ENCODE measurements around the gene GLTP.

GLTP gene

GRCh38 chr12:109818253-109818652, 62.1 kb downstream of the GLTP start:
- no peak for DNase-seq

DNA sequence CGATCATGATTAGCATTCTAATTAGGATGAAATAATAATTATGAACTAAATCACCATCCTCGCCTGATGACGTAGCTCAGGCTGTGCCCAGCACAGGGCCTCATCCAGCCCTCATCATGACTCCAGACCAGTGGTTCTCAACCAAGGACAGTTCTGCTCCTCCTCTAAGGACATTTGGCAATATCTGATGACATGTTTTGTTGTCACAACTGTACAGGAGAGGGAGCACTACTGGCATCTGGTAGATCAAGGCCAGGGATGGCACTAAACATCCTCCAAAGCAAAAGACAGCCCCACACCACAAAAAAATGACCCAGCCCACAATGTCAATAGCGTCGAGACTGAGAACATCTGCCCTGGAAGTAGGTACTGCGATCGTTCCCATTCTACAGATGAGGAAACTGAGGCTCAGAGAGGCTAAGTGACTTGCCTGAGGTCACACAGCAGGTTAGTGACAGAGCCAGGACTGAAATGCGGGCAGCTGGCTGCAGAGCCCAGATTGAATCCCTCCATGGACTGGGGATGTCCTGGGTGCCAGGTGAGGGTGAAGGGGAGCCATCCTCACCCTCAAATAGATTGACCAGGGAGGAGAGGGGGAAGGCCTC, 62.6 kb downstream of the GLTP start:
- DNase-seq: no peak

GRCh38 chr12:109816870-109817269, 63.5 kb downstream of the GLTP start:
- DNase-seq: no peak

- no peak for DNase-seq
These were observed 64.4 kb downstream of the GLTP start for GRCh38 chr12:109815757-109816617.

DNA sequence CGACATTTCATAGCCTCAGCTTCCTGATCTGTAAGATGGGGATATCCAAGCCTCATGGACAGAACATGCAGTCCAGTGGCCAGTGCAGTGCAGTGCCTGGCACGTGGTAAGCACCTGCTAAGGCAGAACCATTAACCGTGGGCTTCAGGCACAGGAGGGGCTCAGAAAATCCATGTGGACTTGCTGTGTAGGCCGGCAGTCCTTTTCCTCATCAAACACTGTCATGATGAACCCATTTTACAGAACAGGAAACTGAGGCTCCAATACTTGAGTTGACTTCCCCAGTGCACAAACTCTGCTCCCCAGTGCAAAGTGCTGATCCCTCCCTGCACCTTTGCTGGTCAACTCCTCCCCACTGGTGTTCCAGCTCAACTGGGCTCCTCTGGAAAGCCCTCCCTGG, 65.1 kb downstream of the GLTP start:
- DNase-seq: no peak

DNA sequence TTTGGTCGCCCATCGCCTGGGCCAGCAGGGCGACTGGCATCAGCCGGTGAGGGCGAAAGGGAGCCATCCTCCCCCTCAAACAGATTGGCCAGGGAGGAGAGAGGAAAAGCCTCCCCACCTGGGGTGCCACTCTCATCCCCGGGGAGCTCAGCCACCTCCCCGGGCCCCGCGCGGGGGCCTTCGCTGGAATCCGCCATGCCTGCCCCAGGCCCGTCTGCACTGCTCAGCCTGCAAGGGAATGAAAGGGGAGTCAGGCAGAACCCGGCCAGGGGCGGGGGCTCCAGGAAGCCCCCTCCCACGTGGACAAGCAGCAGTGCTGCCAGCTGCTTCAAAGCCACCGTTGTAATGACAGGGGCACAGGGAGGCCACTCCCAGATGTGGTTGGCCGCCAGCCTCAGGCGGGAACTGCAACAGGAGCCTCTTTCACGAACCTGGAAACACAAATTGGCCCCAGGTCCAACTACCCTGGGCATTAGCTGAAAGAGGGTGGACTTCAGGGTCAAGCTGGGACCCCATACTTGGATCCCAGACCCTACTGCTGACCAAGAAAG, 65.7 kb downstream of the GLTP start:
- no peak for DNase-seq

GRCh38 chr12:109813810-109814416, 66.4 kb downstream of the GLTP start:
- no peak for DNase-seq

DNA sequence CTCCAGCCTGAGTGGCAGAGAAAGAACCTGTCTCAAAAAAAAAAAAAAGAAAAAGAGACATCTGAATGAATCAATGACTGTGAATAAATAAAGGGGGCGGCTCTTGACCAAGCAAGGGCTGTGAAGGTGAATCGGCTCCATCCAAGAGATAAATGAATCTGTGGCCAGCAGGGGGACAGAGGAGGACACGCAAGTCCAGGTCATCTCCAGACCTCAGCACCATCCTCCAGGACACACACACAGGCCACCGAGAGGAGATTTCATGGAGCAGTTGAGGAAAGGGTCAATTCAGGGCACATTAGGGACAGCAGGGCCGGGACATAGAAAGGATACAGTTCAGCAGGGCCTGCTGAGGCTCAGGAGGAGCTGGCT, 68.7 kb downstream of the GLTP start:
- no peak for DNase-seq

- no peak for DNase-seq
These were observed 69.3 kb downstream of the GLTP start for GRCh38 chr12:109810954-109811623.

GRCh38 chr12:109808876-109809646, 71.3 kb downstream of the GLTP start:
- no peak for DNase-seq

DNA sequence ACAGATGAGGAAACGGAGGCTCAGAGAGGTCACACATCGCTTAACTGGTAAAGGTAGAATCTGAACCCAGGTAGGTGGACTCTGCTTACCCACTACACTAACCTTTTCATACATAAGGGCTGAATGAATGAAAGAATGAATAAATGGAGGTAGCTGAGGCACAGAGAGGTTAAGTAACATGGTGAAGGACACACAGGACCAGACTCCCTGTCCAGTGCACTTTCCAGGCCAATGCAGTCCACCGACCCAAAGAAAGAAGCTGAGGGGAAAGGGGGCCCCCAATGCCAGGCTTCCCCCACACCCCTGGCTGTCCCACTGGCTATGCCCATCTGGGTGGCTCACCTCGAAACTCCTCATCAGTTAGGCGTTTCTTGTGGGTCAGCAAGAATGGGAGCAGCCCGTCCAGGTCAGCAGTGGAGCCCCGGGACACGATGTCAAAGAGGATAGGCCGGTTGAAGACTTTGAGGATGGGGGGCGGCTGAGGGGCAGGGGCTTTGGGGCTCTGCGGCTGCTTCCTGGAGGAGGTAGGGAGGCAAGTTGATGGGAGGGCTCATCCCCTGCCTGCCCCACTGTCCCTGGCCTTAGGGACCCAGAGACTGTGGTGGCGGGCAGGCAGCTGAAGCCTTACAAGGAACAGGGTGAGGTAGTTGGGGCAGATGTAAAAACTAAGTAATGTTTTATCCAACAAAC, 72.2 kb downstream of the GLTP start:
- DNase-seq: no peak

GRCh38 chr12:109804820-109805761, 75.2 kb downstream of the GLTP start:
- no peak for DNase-seq

GRCh38 chr12:109803678-109804077, 76.7 kb downstream of the GLTP start:
- no peak for DNase-seq

GRCh38 chr12:109802828-109803227, 77.5 kb downstream of the GLTP start:
- DNase-seq: no peak
